K562 (cell line): ENCODE measurements around the gene SLC12A4. TPM values are rescaled to one million over a fixed set of nuclear protein-coding genes. Genes with fewer than 3 reads are reported as not detected.
"Not testable (repeated sequence)": the region's sequence is repeated elsewhere in the genome, so short reads cannot be mapped to it uniquely, and the experiment has no call there.

Source experiments
- ATAC-seq: fragments of 200-7000 bp; cut with Tn5 transposase; 3 replicates; pipeline ENCODE4 v1.9.1; 2020; ENCODE audit warnings: moderate library complexity
- BruUV-seq: library from RNA; stranded (reverse); fragments of 400-500 nt; replicated peaks from 2 replicates; lab custom pipeline; 2021; lab: Mats Ljungman, UMichigan
- CTCF ChIA-PET: fragments of 300-600 bp; formaldehyde crosslinking; extraction: SDS; loops from one replicate; lab custom pipeline; 2021; ENCODE audit warnings: low intra/inter-chr PET ratio; lab: Yijun Ruan, JAX
- POLR2A ChIA-PET: fragments of 300-600, 350-650 bp; sonication (Branson Sonifier 250); formaldehyde crosslinking; extraction: SDS; loops from one replicate; lab custom pipeline; 2021; ENCODE audit warnings: antibody characterized with exemption, inconsistent platforms; lab: Yijun Ruan, JAX
- DNase-seq, 4 experiments: peaks; one replicate each; pipeline versions ENCODE4 v3.0.0 to v3.0.0-alpha.2; 2011 to 2018; ENCODE audit warnings: low spot score in 3 of 4, mixed read lengths in 3 of 4; ENCODE audit errors: extremely low read depth in 1 of 4
- FAIRE-seq: peaks from 2 replicates; lab custom pipeline; 2011; peaks lifted over from hg19 to GRCh38; lab: Jason Lieb, UNC
- H2AFZ ChIP-seq: 2 replicates; pipeline ENCODE4 v1.6.0; 2011; ENCODE audit warnings: low read depth, low read length, control low read depth, inconsistent platforms
- H3K27ac ChIP-seq: fragments of 200-600 bp; 3 replicates; pipeline ENCODE4 v1.8.0; 2011; ENCODE audit warnings: low read depth, mild to moderate bottlenecking, control low read depth, inconsistent platforms, low read length, moderate library complexity, mixed read lengths; ENCODE audit errors: extremely low read depth
- H3K27me3 ChIP-seq, 2 experiments: fragments of 300-600 bp in 1 of 2; 2 replicates in 1 of 2; 3 replicates in 1 of 2; pipeline versions ENCODE4 v1.6.0 to v1.8.0; 2011; ENCODE audit warnings: inconsistent platforms in 2 of 2, low read length in 2 of 2, mild to moderate bottlenecking in 1 of 2, mixed read lengths in 1 of 2, moderate library complexity in 1 of 2; ENCODE audit not compliant: control insufficient read depth in 2 of 2, insufficient read depth in 2 of 2
- H3K36me3 ChIP-seq: fragments of 300-600 bp; 3 replicates; pipeline ENCODE4 v1.8.0; 2011; ENCODE audit warnings: mild to moderate bottlenecking, low read length, inconsistent platforms; ENCODE audit not compliant: control insufficient read depth, insufficient read depth
- H3K4me1 ChIP-seq, 2 experiments: fragments of 200-600 bp in 1 of 2; replicated peaks in 1 of 2; 2 replicates in 1 of 2; 3 replicates in 1 of 2; pipeline versions ENCODE4 v1.5.1 to v1.8.0; 2011; ENCODE audit warnings: inconsistent platforms in 2 of 2, low read length in 2 of 2, mild to moderate bottlenecking in 1 of 2, mixed read lengths in 1 of 2, moderate library complexity in 1 of 2; ENCODE audit not compliant: control insufficient read depth in 2 of 2, insufficient read depth in 2 of 2
- H3K4me2 ChIP-seq: 2 replicates; pipeline ENCODE4 v1.6.1; 2011; ENCODE audit warnings: low read length, control low read depth, inconsistent platforms, mixed read lengths; ENCODE audit not compliant: insufficient read depth
- H3K4me3 ChIP-seq: fragments of 200-600 bp; sonication (generic), shearing (Covaris generic); 2 replicates; pipeline ENCODE4 v1.5.1; 2016; ENCODE audit warnings: control low read depth, inconsistent platforms
- H3K79me2 ChIP-seq: fragments of 200-600 bp; 3 replicates; pipeline ENCODE4 v1.8.0; 2011; ENCODE audit warnings: low read length, inconsistent platforms; ENCODE audit not compliant: control insufficient read depth, insufficient read depth
- H3K9ac ChIP-seq, 2 experiments: 2 replicates each; pipeline versions ENCODE4 v1.6.0 to v1.6.1; 2011; ENCODE audit warnings: low read depth in 2 of 2, low read length in 2 of 2, control low read depth in 1 of 2, inconsistent platforms in 1 of 2, mild to moderate bottlenecking in 1 of 2, mixed read lengths in 1 of 2; ENCODE audit not compliant: insufficient read depth in 1 of 2
- H3K9me1 ChIP-seq: one replicate; pipeline ENCODE4 v1.6.0; 2011; ENCODE audit warnings: inconsistent platforms, mild to moderate bottlenecking, low read length, moderate library complexity; ENCODE audit not compliant: control insufficient read depth, insufficient read depth
- H3K9me3 ChIP-seq: replicated peaks from 2 replicates; pipeline ENCODE4 v1.5.1; 2011; ENCODE audit warnings: low read depth, low read length, inconsistent platforms; ENCODE audit not compliant: control insufficient read depth, insufficient read depth
- H4K20me1 ChIP-seq: replicated peaks from 2 replicates; pipeline ENCODE4 v1.6.1; 2011; ENCODE audit warnings: low read length, inconsistent platforms, mixed read lengths; ENCODE audit not compliant: control insufficient read depth, insufficient read depth
- ETS2 ChIP-seq: IDR thresholded peaks from 2 replicates; pipeline ENCODE4 v1.6.1; 2016; ENCODE audit warnings: borderline replicate concordance, missing genetic modification characterization, mild to moderate bottlenecking, moderate library complexity, missing compliant biosample characterization; ENCODE audit not compliant: poor library complexity, severe bottlenecking
- GATAD2B ChIP-seq: fragments of 450-650 bp; IDR thresholded peaks from 2 replicates; pipeline ENCODE4 v1.6.1; 2017; ENCODE audit warnings: mild to moderate bottlenecking, borderline replicate concordance
- SOX6 ChIP-seq: fragments of 450-650 bp; IDR thresholded peaks from 2 replicates; pipeline ENCODE4 v1.6.1; 2014; ENCODE audit warnings: mild to moderate bottlenecking
- TEAD4 ChIP-seq, 2 experiments: sonication (generic) in 1 of 2; formaldehyde crosslinking in 1 of 2; IDR thresholded peaks; 2 replicates each; pipeline versions ENCODE4 v1.6.1 to v1.8.0; 2012 to 2022; ENCODE audit warnings: borderline replicate concordance in 1 of 2, inconsistent platforms in 1 of 2, low read length in 1 of 2, mild to moderate bottlenecking in 1 of 2, missing genetic modification reagents in 1 of 2
- ZBTB17 ChIP-seq: fragments of 450-650 bp; formaldehyde crosslinking; IDR thresholded peaks from 2 replicates; pipeline ENCODE4 v1.4.0; 2020; ENCODE audit warnings: mild to moderate bottlenecking
- WGBS: fragments of 100-300 bp; shearing (Covaris generic); methylation state at CpG from one replicate; pipeline ENCODE4 v1.1.6; 2016; ENCODE audit warnings: low coverage, mixed read lengths; ENCODE audit not compliant: insufficient coverage; ENCODE audit errors: missing lambda C conversion rate; 5-methylcytosine and 5-hydroxymethylcytosine counted together
- in situ Hi-C: fragments of 300-500 bp; cut with MboI; formaldehyde crosslinking; loops from 4 replicates; pipeline ENCODE4 v1.15.0; 2018; ENCODE audit warnings: inconsistent platforms, mixed read lengths
- intact Hi-C: fragments of 100-400 bp; cut with micrococcal nuclease; formaldehyde crosslinking; loops from 2 replicates; pipeline ENCODE4 v1.14.2; 2022
- polyA plus RNA-seq, 8 experiments: library from polyadenylated mRNA; depleted of rRNA in 4 of 8; stranded (reverse) in 5 of 8; unstranded in 3 of 8; fragments of >200 nt; fragmentation: Nextera tagmentation in 2 of 8; fragmentation: Illumina TruSeq in 1 of 8; extraction: Ambion mirVana in 2 of 8; extraction: Trizol in 1 of 8; gene quantifications; 2 replicates each; pipeline versions ENCODE4 v1.2.1 to v1.2.3, GENCODE V29; 2011 to 2014; ENCODE audit warnings: inconsistent platforms in 1 of 8, missing spikeins in 1 of 8
- total RNA-seq, 7 experiments: library from RNA; depleted of rRNA in 6 of 7; stranded (reverse); fragments of >200 nt in 6 of 7; fragmentation: Illumina TruSeq in 2 of 7; extraction: Trizol in 2 of 7; gene quantifications; 2 replicates each; pipeline versions ENCODE4 v1.2.1 to v1.2.3, GENCODE V29; 2011 to 2021; ENCODE audit warnings: low replicate concordance in 1 of 7
- TF ChIP-seq, protein P1 (sequence below): fragments of 250-450 bp; sonication (Bioruptor Pico); IDR thresholded peaks from 2 replicates; pipeline ENCODE4 v1.5.0; 2021
- TF ChIP-seq, protein P2 (sequence below): fragments of 450-650 bp; IDR thresholded peaks from 2 replicates; pipeline ENCODE4 v1.7.0; 2016; ENCODE audit warnings: borderline replicate concordance

Gene SLC12A4
- total and polyA plus RNA-seq, 9 of the 15 experiments (the other 6 are each of a cell fraction or from before 2014, with no cell fraction given): 0.75 to 43.5 (median 15.0) TPM

DNA sequence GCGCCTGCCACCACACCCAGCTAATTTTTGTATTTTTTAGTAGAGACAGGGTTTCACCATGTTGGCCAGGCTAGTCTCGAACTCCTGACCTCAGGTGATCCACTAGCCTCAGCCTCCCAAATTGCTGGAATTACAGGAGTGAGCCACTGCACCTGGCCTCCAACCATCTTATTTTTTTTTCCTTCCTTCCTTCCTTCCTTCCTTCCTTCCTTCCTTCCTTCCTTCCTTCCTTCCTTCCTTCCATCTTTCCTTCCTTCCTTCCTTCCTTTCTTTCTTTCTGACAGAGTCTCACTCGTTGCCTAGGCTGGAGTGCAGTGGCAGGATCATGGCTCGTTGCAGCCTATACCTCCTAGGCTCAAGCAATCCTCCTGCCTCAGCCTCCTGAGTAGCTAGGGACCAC lies 41.4 kb upstream of the SLC12A4 start:
- intact Hi-C loops, H3K27me3 ChIP-seq, H3K4me3 ChIP-seq, in situ Hi-C loops, H3K36me3 ChIP-seq, FAIRE-seq, H3K9ac ChIP-seq, H3K27ac ChIP-seq, H4K20me1 ChIP-seq, BruUV-seq, H3K4me2 ChIP-seq, ATAC-seq, H3K79me2 ChIP-seq, H3K9me1 ChIP-seq, H3K9me3 ChIP-seq, H3K4me1 ChIP-seq, CTCF ChIA-PET, DNase-seq, H2AFZ ChIP-seq: not testable (repeated sequence)
- WGBS: 53% methylated on average over 2 of the region's 4 CpGs
- POLR2A ChIA-PET: interaction anchor here (0.9 to 1.3 kb wide), 2 partner anchors 13 to 16 kb away, joined by 3 read pairs; partner anchors contain the start of genes DDX28 and DUS2

DNA sequence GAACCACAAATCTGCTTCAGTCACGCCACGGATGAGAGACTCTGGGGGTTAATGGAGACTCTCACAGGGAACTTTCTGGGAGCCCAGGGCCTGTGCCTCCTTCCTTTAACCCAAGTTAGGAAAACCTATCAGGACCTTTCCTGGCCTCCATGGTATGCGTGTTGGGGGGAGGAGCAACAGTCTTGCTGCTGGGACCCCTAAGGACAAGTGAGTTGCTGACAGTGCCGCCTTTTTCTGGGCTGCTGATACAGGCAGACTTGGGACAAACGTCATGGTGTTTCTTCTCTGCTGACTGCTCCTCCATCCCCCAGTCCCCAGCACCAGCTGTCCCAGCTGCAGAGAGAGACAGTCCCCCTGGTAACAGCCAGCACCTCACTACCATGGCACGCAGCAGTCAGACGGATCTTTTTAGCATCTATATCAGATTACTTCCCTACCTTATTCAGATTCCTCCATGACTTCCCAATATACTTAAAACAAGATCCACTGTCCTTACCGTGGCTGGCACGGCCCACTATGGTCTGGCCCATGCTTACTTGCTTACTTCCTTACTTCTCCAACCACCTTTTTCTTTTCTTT lies 40.8 kb upstream of the SLC12A4 start:
- POLR2A ChIA-PET: interaction anchor here (0.6 to 1.3 kb wide), 2 partner anchors 11 to 14 kb away, joined by 3 read pairs; partner anchors contain the start of genes DDX28 and DUS2
- BruUV-seq: no TSS peak
- H4K20me1 ChIP-seq: no peaks in the 10 kb centered on the region
- FAIRE-seq (no peak), ATAC-seq (no peak), DNase-seq (peak in 1 of 4 experiments; percentile 7)
- H3K4me1 ChIP-seq: peaks cover 0 to 4% of the 10 kb centered on the region in 2 experiments; a peak in 2 of 5 replicates
- intact Hi-C loops (no loop called here), in situ Hi-C loops (no loop called here)
- H3K4me2 ChIP-seq: no peak overlapping the region
- 58% methylated on average over 9 of the region's 9 CpGs for WGBS
- no peaks in the 10 kb centered on the region for H3K9me1 ChIP-seq
- H3K36me3 ChIP-seq: no peaks in the 10 kb centered on the region
- no peak overlapping the region for H3K9ac ChIP-seq
- H2AFZ ChIP-seq: no peak overlapping the region
- H3K27me3 ChIP-seq: no peaks in the 10 kb centered on the region; a peak in 1 of 5 replicates
- CTCF ChIA-PET: no interaction called here
- no peaks in the 10 kb centered on the region for H3K9me3 ChIP-seq
- H3K4me3 ChIP-seq: no peak overlapping the region
- no peak overlapping the region for H3K27ac ChIP-seq
- H3K79me2 ChIP-seq: no peaks in the 10 kb centered on the region
- TF ChIP-seq GATAD2B: no peak
- no peak for TF ChIP-seq TEAD4 (IDR thresholded peaks at IDR 0.05; ENCODE audit: low read length)
- TF ChIP-seq TEAD4 (CRISPR knock-in tag; IDR thresholded peaks at IDR 0.05; ENCODE audit: borderline replicate concordance): no peak
- no peak for TF ChIP-seq ZBTB17
- TF ChIP-seq SOX6: no peak
- TF ChIP-seq, protein P1, sequence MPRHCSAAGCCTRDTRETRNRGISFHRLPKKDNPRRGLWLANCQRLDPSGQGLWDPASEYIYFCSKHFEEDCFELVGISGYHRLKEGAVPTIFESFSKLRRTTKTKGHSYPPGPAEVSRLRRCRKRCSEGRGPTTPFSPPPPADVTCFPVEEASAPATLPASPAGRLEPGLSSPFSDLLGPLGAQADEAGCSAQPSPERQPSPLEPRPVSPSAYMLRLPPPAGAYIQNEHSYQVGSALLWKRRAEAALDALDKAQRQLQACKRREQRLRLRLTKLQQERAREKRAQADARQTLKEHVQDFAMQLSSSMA: no peak
- no peak for TF ChIP-seq ETS2
- TF ChIP-seq, protein P2, sequence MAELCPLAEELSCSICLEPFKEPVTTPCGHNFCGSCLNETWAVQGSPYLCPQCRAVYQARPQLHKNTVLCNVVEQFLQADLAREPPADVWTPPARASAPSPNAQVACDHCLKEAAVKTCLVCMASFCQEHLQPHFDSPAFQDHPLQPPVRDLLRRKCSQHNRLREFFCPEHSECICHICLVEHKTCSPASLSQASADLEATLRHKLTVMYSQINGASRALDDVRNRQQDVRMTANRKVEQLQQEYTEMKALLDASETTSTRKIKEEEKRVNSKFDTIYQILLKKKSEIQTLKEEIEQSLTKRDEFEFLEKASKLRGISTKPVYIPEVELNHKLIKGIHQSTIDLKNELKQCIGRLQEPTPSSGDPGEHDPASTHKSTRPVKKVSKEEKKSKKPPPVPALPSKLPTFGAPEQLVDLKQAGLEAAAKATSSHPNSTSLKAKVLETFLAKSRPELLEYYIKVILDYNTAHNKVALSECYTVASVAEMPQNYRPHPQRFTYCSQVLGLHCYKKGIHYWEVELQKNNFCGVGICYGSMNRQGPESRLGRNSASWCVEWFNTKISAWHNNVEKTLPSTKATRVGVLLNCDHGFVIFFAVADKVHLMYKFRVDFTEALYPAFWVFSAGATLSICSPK: no peak
